ENCODE results near the gene GRM4.

GRCh38 chr6:34075906-34076305 lies 70.0 kb downstream of the GRM4 start:
- no peak for TF ChIP-seq POLR2A (IDR thresholded peaks at IDR 0.05)
- TF ChIP-seq, protein P1, sequence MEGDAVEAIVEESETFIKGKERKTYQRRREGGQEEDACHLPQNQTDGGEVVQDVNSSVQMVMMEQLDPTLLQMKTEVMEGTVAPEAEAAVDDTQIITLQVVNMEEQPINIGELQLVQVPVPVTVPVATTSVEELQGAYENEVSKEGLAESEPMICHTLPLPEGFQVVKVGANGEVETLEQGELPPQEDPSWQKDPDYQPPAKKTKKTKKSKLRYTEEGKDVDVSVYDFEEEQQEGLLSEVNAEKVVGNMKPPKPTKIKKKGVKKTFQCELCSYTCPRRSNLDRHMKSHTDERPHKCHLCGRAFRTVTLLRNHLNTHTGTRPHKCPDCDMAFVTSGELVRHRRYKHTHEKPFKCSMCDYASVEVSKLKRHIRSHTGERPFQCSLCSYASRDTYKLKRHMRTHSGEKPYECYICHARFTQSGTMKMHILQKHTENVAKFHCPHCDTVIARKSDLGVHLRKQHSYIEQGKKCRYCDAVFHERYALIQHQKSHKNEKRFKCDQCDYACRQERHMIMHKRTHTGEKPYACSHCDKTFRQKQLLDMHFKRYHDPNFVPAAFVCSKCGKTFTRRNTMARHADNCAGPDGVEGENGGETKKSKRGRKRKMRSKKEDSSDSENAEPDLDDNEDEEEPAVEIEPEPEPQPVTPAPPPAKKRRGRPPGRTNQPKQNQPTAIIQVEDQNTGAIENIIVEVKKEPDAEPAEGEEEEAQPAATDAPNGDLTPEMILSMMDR (IDR thresholded peaks at IDR 0.05): no peak

Data from Peyer's patch (tissue), 4 donors.